Activated naive CD4-positive, alpha-beta T cell treated with anti-CD3 and anti-CD28 coated beads, Interleukin-2, amount 10 ng/mL, durations not matched to agents 5 hours and 36 hours (primary cell): Measurements from ENCODE around the gene KAT8. TPM values are rescaled to one million over a fixed set of nuclear protein-coding genes. Genes with fewer than 3 reads are reported as not detected.

Experiments used
- total RNA-seq, 2 experiments: library from RNA; stranded (reverse); gene quantifications; one replicate each; pipeline ENCODE4 v1.2.3, GENCODE V29; 2021

The KAT8 gene
- 10 to 100 TPM; 61.5 to 65.3 TPM for total RNA-seq

GRCh38 chr16:31117384-31118222 is at the start of gene KAT8:
Gene KAT8 (plus strand): TSS chr16:31117664. CDS start chr16:31117682, 18 bp downstream.

GRCh38 chr16:31073970-31074813 is 43.3 kb upstream of the KAT8 start, which contains the start of the genes ZNF646 and ZNF668:
Gene ZNF646 (plus strand): TSS chr16:31074422. CDS start chr16:31076325, 1,903 bp downstream.
Gene ZNF668 (minus strand): TSS chr16:31074240. CDS start chr16:31064459, 9,781 bp downstream.

DNA sequence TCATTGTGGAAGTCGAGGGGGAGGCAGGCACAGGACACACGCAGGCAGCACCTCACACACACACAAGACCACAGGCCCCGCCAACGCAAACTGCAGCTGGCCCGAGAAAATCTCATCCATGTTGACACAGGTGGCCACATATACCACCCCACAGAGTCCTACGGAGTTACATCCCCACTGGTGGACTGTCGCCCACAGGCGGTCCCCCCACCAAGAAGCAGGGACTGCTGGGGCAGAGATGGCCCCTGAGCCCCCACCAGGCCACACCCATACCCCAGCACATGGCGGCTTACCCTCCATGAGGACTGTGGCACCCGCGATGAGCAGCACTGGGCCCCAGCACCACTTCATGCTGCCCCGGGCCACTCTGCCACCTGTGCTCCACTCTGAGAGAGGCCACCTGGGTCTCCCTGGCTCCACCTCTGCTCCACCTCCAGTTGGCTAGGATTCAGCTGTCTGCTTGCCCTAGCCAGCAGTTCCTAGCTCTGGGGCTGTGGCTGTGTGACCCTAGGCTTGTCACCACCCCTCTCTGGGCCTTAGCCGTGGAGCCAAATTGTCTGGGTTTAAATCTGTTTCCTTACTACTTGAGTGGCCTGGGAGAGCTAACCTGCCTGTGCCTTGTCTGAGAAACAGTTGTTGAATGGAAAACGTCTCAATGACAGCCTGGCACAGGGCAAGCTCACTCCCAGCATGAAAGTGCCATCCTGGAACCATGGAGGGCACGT is 28.8 kb upstream of the KAT8 start, which contains the start of gene PRSS53:
Gene PRSS53, minus strand, starts transcription at position 485 of the 725 bp plus-strand sequence. Its CDS starts 134 bp downstream, at position 351.

GRCh38 chr16:31094424-31095120 is 22.9 kb upstream of the KAT8 start, which contains the start of gene VKORC1:
Gene VKORC1 (minus strand): TSS chr16:31094797. CDS start chr16:31094729, 68 bp downstream.

GRCh38 chr16:31108035-31108793 is 9.2 kb upstream of the KAT8 start, which contains the start of gene BCKDK:
Gene BCKDK (plus strand): TSS chr16:31108386. CDS start chr16:31109224, 838 bp downstream.

DNA sequence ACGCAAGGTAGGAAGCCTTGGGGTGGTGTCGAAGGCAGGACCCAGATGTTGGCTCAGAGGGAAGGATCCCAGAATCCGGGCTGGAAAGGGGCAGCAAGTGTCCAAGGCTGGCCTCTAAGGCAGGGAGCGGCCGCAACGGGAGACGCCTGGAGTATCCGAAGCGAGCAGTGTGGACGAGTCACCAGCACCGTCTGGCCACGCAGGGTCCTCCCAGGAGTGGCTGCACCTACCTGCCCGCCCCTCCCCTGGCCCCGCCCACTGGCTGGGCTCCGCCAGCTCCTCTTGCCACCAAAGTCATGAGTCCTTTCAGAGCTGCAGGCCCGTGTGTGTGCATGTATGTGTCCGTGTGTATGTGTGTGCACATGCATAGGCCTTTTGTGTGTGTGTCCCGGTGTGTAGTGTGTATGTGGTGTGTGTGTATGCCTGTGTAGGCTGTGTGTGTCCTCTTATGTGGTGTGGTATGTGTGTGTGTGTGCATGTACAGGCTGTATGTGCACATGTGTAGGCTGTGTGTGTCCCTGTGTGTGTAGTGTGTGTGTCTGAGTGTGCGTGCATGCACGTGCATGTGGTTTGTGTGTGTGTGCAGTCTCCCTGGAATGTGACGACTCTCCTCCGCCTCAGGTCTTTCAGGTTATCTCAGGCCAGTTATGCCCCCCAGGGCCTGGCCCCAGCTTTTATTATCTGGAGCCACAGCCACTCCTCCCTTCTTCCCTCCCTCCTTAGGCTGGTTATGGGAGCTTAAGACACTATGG is 18.2 kb downstream of the KAT8 start, which contains the start of gene PRSS8:
Gene PRSS8, minus strand, starts transcription at position 193 of the 752 bp plus-strand sequence. CDS start 229 bp downstream, outside the sequence.

DNA sequence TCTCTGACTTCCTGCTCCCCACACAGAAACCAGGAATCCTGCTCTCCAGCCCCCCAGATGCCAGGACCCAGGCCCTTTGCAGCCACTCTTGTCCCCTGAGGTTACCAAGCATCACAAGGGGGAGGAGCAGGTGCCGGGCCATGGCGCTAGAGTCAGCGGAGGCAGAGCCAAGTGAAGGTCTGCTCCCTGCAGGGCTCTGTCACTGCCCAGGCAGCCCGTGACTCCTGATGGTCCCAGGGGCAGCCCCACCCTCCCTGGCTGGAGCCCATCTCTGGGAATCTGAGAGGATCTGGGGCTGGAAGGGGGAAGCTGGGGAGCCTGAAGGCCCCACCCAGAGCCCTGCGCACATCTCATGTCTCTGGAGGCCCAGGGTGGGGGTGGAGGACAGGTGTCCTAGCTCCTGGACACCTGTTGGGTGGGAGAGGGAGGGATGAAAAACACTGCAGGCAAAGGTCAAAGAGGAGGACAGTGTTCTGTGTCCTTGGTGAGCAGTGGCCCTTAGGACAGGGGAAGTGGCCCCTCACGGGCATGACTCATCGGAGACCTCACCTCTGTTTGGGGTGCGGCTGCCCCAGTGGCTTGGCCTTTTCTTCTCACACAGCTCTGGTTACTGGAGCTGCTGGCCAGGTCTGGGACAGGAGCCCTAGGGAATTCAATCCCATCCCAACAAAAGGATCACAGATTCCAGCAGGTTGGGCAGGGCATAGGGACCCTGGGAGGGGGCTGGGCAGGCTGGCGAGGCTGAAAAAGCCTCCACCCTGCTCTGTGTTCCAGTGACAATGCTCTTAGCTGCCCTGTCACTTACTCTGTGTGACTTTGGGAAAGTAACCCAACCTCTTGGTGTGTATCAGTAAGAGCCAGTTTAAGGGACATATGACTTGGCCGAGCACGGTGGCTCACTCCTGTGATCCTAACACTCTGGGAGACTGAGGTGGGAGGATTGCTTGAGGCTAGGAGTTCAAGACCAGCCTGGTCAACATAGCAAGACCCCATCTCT is 32.7 kb downstream of the KAT8 start, which contains the start of gene PRSS36:
Gene PRSS36, minus strand, starts transcription at position 173 of the 997 bp plus-strand sequence. Its CDS starts 31 bp downstream, at position 142.

DNA sequence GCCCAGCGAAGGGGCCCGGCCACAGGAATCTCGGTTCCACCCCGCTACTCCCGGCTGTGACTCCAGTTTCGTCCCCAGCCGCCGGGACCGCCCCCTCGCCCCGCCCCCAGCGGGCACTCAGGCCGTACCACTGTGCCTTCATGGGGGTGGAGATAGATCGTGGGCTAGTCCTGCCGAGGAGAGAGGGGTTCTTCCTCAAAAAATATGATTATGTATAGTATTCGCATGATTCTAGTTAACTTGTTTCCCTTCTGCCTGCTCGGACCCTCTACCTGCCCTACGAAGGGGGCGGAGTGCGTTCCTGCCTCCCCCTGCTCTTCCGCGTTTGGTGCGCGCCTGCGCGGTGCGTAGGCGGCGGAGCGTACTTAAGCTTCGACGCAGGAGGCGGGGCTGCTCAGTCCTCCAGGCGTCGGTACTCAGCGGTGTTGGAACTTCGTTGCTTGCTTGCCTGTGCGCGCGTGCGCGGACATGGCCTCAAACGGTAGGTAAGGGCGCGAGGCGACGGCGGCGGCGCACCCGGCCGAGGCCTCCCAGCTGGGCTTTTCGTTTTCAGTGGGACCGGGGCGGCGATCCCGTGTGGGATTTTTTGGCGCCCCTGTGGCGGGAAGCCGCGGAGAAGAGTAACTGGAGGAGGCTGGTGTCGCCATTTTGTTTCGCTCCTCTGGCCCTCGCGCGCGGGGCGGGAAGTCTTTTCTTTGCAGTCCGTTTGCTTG is 62.4 kb downstream of the KAT8 start, which contains the start of gene FUS:
Gene FUS, plus strand, starts transcription at position 393 of the 713 bp plus-strand sequence. Its CDS starts 76 bp downstream, at position 469.

Other genes starting within 250 kb of the KAT8 start
- gene BCL7C, start 223.6 kb upstream of the KAT8 start, total RNA-seq, result 10 to 100 TPM; 23.0 to 23.2 TPM
- under 1 TPM; 0.20 to 0.31 TPM for gene CTF1, start 221.1 kb upstream of the KAT8 start, total RNA-seq
- gene FBXL19, start 194.1 kb upstream of the KAT8 start, total RNA-seq, result 10 to 100 TPM; 22.9 to 24.6 TPM
- gene ORAI3, start 168.6 kb upstream of the KAT8 start, total RNA-seq, result 10 to 100 TPM; 27.0 to 27.4 TPM
- gene SETD1A, start 159.9 kb upstream of the KAT8 start, total RNA-seq, result 10 to 100 TPM; 25.2 to 30.0 TPM
- 1 to 10 TPM; 3.5 to 3.6 TPM for gene HSD3B7, start 132.5 kb upstream of the KAT8 start, total RNA-seq
- gene STX1B, start 107.0 kb upstream of the KAT8 start, total RNA-seq, result 1 to 10 TPM; 1.3 to 1.4 TPM
- 10 to 100 TPM; 67.7 to 69.5 TPM for gene STX4, start 84.1 kb upstream of the KAT8 start, total RNA-seq
- 10 to 100 TPM; 10.8 to 11.2 TPM for gene ZNF668, start 43.4 kb upstream of the KAT8 start, total RNA-seq
- 10 to 100 TPM; 26.2 to 27.0 TPM for gene ZNF646, start 43.2 kb upstream of the KAT8 start, total RNA-seq
- 1 to 10 TPM; 4.8 to 5.1 TPM for gene PRSS53, start 28.7 kb upstream of the KAT8 start, total RNA-seq
- gene VKORC1, start 22.9 kb upstream of the KAT8 start, total RNA-seq, result 10 to 100 TPM; 52.2 to 55.4 TPM
- gene BCKDK, start 9.3 kb upstream of the KAT8 start, total RNA-seq, result 10 to 100 TPM; 25.8 to 26.9 TPM
- not detected for gene PRSS8, start 18.1 kb downstream of the KAT8 start, total RNA-seq
- 1 to 10 TPM; 2.0 to 3.6 TPM for gene PRSS36, start 32.4 kb downstream of the KAT8 start, total RNA-seq
- 100 to 1,000 TPM; 492 to 544 TPM for gene FUS, start 62.5 kb downstream of the KAT8 start, total RNA-seq
- gene PYCARD, start 85.1 kb downstream of the KAT8 start, total RNA-seq, result 10 to 100 TPM; 92.6 to 96.9 TPM
- not detected for gene TRIM72, start 96.5 kb downstream of the KAT8 start, total RNA-seq
- not detected for gene PYDC1, start 99.5 kb downstream of the KAT8 start, total RNA-seq
- 10 to 100 TPM; 55.4 to 57.2 TPM for gene ITGAM, start 142.3 kb downstream of the KAT8 start, total RNA-seq
- 1 to 10 TPM; 3.2 to 3.3 TPM for gene ITGAX, start 237.5 kb downstream of the KAT8 start, total RNA-seq